Measurements from ENCODE around the gene GALNT9. TPM values are rescaled to one million over a fixed set of nuclear protein-coding genes. Genes with fewer than 3 reads are reported as not detected.

GALNT9 gene
- total RNA-seq, 1 experiment from 2014 or later = 0.45 TPM

DNA sequence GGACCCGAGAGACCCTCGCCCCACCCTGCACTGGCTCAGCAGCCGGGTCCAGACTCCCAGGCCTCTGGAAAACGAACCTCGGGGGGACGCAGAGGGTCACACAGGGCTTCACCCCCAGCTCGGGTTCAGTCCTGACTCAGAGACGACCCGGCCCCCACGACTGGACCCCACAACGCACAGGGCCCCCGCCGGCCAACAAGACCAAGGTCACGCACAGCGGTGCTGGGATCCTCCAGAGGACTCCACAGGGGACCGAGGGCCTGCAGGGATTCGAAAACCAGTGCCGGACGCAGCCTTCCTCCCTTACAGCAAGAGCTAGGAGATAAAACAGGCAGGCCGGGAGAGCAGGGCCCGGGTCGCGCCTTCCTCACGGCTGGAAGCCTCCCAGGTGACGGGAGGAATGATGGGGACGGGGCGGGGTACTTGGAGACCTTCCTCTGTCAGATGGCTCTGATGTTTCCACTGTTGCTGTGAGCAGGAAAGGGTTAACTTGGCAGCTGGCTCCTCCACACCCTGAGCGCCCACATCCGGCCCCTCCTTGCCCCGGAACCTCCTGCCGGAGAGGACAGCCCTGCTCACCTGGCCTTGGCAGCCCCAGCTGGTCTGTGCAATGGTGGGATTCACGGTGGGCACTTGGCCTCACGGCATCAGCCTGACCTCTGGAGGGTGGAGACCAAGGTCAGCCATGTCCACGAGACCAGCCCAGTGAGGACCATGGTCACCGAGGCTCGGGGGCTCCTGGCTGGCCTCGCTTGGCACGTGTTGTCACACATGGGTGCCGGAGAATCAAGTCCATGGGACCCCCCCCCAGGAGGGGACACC, 46.2 kb downstream of the GALNT9 start:
- ChIA-PET CTCF (interaction anchor here (1.6 kb wide), 1 partner anchor 131 kb away, joined by 4 read pairs; no protein-coding TSS in a partner anchor), POLR2A (no interaction called here)
- no peaks in the 10 kb centered on the region for H3K27me3 ChIP-seq (replicated peaks; ENCODE audit: control insufficient read depth, insufficient read depth, low read length)
- H3K4me1 Mint-ChIP-seq (ENCODE audit: low read depth, unreplicated experiment) = no peaks in the 10 kb centered on the region
- H3K9me3 ChIP-seq = no peaks in the 10 kb centered on the region
- H3K4me3 Mint-ChIP-seq (ENCODE audit: unreplicated experiment) = no peak overlapping the region
- H3K9me3 Mint-ChIP-seq (ENCODE audit: unreplicated experiment) = no peaks in the 10 kb centered on the region
- no peak overlapping the region for H3K27ac Mint-ChIP-seq (ENCODE audit: unreplicated experiment)
- TF ChIP-seq CTCF (IDR thresholded peaks at IDR 0.05; ENCODE audit: insufficient read depth in 1 of 2, low read depth in 1 of 2, low read length in 1 of 2, severe bottlenecking in 1 of 2, unreplicated experiment in 1 of 2) = no peak
- no peak for DNase-seq
- H3K27me3 Mint-ChIP-seq (ENCODE audit: insufficient read depth, unreplicated experiment) = peaks cover 4% of the 10 kb centered on the region
- intact Hi-C loops (cut with micrococcal nuclease; ENCODE audit: unreplicated experiment) = no loop called here
- no peaks in the 10 kb centered on the region for H3K36me3 ChIP-seq (ENCODE audit: control insufficient read depth, insufficient read depth, low read length)
- peaks cover under 1% of the 10 kb centered on the region for H3K36me3 Mint-ChIP-seq (ENCODE audit: insufficient read depth, unreplicated experiment)
- peaks cover 10% of the 10 kb centered on the region; the same call in 1 of the 2 replicates for H3K4me1 ChIP-seq
- H3K4me3 ChIP-seq (ENCODE audit: low read depth, low read length) = no peak overlapping the region
- no TSS peak for BruUV-seq (replicated peaks)

DNA sequence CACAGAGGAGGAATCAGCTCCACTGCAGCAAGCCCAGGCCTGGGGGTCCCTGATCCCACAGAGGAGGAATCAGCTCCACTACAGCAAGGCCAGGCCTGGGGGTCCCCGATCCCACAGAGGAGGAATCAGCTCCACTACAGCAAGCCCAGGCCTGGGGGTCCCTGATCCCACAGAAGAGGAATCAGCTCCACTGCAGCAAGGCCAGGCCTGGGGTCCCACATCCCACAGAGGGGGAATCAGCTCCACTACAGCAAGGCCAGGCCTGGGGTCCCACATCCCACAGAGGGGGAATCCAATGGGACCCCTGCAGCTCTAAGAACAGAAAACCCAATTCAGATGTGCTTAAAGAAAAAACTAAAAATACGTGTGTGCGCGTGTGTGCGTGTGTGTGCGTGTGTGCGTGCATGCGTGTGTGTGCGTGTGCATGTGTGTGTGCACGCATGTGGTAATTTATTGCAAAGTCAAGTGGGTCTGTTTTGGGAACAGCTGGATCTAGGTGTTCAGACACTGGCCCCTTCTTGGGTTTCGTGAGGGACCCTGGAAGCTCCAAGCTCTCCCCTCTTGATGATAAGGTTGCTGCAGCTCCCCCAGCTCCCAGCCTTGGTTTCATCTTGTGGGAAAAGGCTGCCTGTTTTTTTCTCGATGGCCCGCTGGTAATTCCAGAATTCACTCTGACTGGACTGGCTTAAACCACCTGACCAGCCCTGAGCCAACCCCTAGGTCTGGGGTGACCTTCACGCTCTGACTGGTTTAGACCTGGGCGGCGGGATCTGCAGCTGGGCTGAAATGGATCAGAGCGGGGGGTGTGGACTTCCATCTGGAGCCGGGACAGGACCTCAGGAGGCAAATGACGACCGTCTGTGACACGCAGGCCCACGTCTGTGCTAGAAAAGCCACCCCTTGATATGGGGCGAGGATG, 47.1 kb downstream of the GALNT9 start:
- Mint-ChIP-seq H3K36me3 (ENCODE audit: insufficient read depth, unreplicated experiment) (no peaks in the 10 kb centered on the region), H3K27ac (ENCODE audit: unreplicated experiment) (no peak overlapping the region), H3K27me3 (ENCODE audit: insufficient read depth, unreplicated experiment) (peaks cover under 1% of the 10 kb centered on the region), H3K4me1 (ENCODE audit: low read depth, unreplicated experiment) (no peaks in the 10 kb centered on the region), H3K9me3 (ENCODE audit: unreplicated experiment) (no peaks in the 10 kb centered on the region), H3K4me3 (ENCODE audit: unreplicated experiment) (no peak overlapping the region)
- ChIA-PET CTCF (interaction anchor here (1.6 kb wide), 1 partner anchor 132 kb away, joined by 4 read pairs; no protein-coding TSS in a partner anchor), POLR2A (interaction anchor here (0.6 kb wide), 1 partner anchor 30 kb away, joined by 3 read pairs; no protein-coding TSS in a partner anchor)
- no peak overlapping the region for H3K4me3 ChIP-seq (ENCODE audit: low read depth, low read length)
- H3K36me3 ChIP-seq (ENCODE audit: control insufficient read depth, insufficient read depth, low read length) = no peaks in the 10 kb centered on the region
- no TSS peak for BruUV-seq (replicated peaks)
- no peak for DNase-seq
- TF ChIP-seq CTCF (IDR thresholded peaks at IDR 0.05; ENCODE audit: insufficient read depth in 1 of 2, low read depth in 1 of 2, low read length in 1 of 2, severe bottlenecking in 1 of 2, unreplicated experiment in 1 of 2) = no peak
- intact Hi-C loops (cut with micrococcal nuclease; ENCODE audit: unreplicated experiment) = no loop called here
- no peaks in the 10 kb centered on the region for H3K9me3 ChIP-seq
- H3K27me3 ChIP-seq (replicated peaks; ENCODE audit: control insufficient read depth, insufficient read depth, low read length) = no peaks in the 10 kb centered on the region
- peaks cover 10% of the 10 kb centered on the region; the same call in 1 of the 2 replicates for H3K4me1 ChIP-seq

DNA sequence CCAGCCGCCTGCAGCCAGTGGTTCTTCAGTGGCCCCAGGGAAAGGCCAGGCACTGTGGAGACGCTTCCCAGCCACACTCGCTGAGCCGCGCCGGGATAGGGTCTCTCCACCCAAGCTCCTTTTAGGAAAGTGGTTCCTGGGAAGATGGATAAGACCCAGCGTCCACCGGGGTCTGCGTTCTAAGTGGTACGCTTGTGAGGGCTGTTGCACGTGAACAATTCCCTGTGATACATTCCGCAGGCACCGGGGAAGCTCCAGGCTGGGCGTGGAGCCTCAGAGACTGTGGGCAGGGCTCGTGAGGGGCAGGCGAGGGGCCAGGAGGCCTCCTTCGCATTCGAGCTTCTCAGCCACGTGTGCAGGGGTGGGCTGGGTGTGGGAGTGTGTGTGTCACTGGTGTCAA, 48.4 kb downstream of the GALNT9 start:
- no peak overlapping the region for H3K4me3 ChIP-seq (ENCODE audit: low read depth, low read length)
- no peaks in the 10 kb centered on the region for H3K27me3 Mint-ChIP-seq (ENCODE audit: insufficient read depth, unreplicated experiment)
- peaks cover 10% of the 10 kb centered on the region; the same call in 1 of the 2 replicates for H3K4me1 ChIP-seq
- H3K27me3 ChIP-seq (replicated peaks; ENCODE audit: control insufficient read depth, insufficient read depth, low read length) = no peaks in the 10 kb centered on the region
- no peak for TF ChIP-seq CTCF (IDR thresholded peaks at IDR 0.05; ENCODE audit: insufficient read depth in 1 of 2, low read depth in 1 of 2, low read length in 1 of 2, severe bottlenecking in 1 of 2, unreplicated experiment in 1 of 2)
- H3K27ac Mint-ChIP-seq (ENCODE audit: unreplicated experiment) = no peak overlapping the region
- H3K36me3 Mint-ChIP-seq (ENCODE audit: insufficient read depth, unreplicated experiment) = no peaks in the 10 kb centered on the region
- BruUV-seq (replicated peaks) = no TSS peak
- DNase-seq = no peak
- POLR2A ChIA-PET = no interaction called here
- intact Hi-C loops (cut with micrococcal nuclease; ENCODE audit: unreplicated experiment) = no loop called here
- H3K9me3 ChIP-seq = no peaks in the 10 kb centered on the region
- no peaks in the 10 kb centered on the region for H3K4me1 Mint-ChIP-seq (ENCODE audit: low read depth, unreplicated experiment)
- no peaks in the 10 kb centered on the region for H3K9me3 Mint-ChIP-seq (ENCODE audit: unreplicated experiment)
- H3K36me3 ChIP-seq (ENCODE audit: control insufficient read depth, insufficient read depth, low read length) = no peaks in the 10 kb centered on the region
- CTCF ChIA-PET = no interaction called here
- H3K4me3 Mint-ChIP-seq (ENCODE audit: unreplicated experiment) = no peak overlapping the region
